Measurements from ENCODE around the gene C1orf232. TPM values are rescaled to one million over a fixed set of nuclear protein-coding genes. Genes with fewer than 3 reads are reported as not detected.

Gene C1orf232
- total and polyA plus RNA-seq, 2 of the 13 experiments (the other 11 are each of a cell fraction or from before 2014, with no cell fraction given) = not detected

DNA sequence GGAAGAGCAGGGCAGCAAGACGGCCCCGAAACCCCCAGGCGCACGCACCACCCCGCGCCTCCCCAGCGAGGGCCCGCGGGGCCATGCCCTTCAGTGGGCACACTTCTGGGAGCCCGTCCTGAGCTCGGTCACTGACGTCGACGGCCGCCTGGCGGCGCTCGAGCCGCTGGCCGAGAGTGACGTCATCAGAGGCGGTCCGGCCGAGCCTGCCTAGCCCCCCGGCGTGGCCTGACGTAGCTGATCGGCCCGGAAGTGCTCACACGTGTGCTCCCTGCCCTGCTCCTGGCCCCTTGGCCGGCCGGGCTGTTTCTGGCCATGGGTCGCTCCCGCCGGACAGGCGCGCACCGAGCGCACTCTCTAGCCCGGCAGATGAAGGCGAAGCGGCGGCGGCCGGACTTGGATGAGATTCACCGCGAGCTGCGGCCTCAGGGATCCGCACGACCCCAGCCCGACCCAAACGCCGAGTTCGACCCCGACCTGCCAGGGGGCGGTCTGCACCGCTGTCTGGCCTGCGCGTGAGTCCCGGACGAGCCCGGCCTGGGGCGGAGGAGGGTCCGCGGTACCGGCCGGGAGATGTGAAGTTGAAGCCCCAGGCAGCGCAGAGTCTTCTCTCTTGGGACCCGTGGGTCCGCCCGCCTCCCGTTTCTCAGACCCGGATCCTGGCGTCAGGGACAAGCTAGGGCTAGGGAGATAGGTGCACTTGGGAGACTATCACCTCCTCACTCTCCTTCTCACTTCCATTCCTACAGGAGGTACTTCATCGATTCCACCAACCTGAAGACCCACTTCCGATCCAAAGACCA, 1.1 kb upstream of the C1orf232 start, which contains the start of gene ZNF593 (continued):
- TF ChIP-seq, protein P1, sequence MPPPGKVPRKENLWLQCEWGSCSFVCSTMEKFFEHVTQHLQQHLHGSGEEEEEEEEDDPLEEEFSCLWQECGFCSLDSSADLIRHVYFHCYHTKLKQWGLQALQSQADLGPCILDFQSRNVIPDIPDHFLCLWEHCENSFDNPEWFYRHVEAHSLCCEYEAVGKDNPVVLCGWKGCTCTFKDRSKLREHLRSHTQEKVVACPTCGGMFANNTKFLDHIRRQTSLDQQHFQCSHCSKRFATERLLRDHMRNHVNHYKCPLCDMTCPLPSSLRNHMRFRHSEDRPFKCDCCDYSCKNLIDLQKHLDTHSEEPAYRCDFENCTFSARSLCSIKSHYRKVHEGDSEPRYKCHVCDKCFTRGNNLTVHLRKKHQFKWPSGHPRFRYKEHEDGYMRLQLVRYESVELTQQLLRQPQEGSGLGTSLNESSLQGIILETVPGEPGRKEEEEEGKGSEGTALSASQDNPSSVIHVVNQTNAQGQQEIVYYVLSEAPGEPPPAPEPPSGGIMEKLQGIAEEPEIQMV (CRISPR knock-in tag; IDR thresholded peaks at IDR 0.05; ENCODE audit: low read depth) = peak; percentile 74; the same call in 1 of the 2 replicates
- TF ChIP-seq ZNF367 (CRISPR knock-in tag; IDR thresholded peaks at IDR 0.05; ENCODE audit: borderline replicate concordance) = 0 out of 2 replicates have a peak, but pooled peaks have one; percentile 65
- TF ChIP-seq, protein P2, sequence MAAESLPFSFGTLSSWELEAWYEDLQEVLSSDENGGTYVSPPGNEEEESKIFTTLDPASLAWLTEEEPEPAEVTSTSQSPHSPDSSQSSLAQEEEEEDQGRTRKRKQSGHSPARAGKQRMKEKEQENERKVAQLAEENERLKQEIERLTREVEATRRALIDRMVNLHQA (CRISPR knock-in tag; IDR thresholded peaks at IDR 0.05) = no peak
- TF ChIP-seq ZNF234 (CRISPR knock-in tag; conservative IDR thresholded peaks at IDR 0.05) = no peak
- no peak for TF ChIP-seq KAT2B (IDR thresholded peaks at IDR 0.05; ENCODE audit: borderline replicate concordance, low read depth, low read length)
- 0 out of 2 replicates have a peak, but pooled peaks have one; percentile 66 for TF ChIP-seq RELA (CRISPR knock-in tag; IDR thresholded peaks at IDR 0.05)
- no peak for TF ChIP-seq TRIM24 (CRISPR knock-in tag; IDR thresholded peaks at IDR 0.05)
- TF ChIP-seq, protein P3, sequence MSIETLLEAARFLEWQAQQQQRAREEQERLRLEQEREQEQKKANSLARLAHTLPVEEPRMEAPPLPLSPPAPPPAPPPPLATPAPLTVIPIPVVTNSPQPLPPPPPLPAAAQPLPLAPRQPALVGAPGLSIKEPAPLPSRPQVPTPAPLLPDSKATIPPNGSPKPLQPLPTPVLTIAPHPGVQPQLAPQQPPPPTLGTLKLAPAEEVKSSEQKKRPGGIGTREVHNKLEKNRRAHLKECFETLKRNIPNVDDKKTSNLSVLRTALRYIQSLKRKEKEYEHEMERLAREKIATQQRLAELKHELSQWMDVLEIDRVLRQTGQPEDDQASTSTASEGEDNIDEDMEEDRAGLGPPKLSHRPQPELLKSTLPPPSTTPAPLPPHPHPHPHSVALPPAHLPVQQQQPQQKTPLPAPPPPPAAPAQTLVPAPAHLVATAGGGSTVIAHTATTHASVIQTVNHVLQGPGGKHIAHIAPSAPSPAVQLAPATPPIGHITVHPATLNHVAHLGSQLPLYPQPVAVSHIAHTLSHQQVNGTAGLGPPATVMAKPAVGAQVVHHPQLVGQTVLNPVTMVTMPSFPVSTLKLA (IDR thresholded peaks at IDR 0.05) = peak; percentile 64; the same call in 1 of the 2 replicates
- peak; percentile 77; the same call in 1 of the 2 replicates for TF ChIP-seq MEIS2 (CRISPR knock-in tag; IDR thresholded peaks at IDR 0.05)
- TF ChIP-seq BRCA1 (CRISPR knock-in tag; IDR thresholded peaks at IDR 0.05) = peak; percentile 80
- TF ChIP-seq, protein P4, sequence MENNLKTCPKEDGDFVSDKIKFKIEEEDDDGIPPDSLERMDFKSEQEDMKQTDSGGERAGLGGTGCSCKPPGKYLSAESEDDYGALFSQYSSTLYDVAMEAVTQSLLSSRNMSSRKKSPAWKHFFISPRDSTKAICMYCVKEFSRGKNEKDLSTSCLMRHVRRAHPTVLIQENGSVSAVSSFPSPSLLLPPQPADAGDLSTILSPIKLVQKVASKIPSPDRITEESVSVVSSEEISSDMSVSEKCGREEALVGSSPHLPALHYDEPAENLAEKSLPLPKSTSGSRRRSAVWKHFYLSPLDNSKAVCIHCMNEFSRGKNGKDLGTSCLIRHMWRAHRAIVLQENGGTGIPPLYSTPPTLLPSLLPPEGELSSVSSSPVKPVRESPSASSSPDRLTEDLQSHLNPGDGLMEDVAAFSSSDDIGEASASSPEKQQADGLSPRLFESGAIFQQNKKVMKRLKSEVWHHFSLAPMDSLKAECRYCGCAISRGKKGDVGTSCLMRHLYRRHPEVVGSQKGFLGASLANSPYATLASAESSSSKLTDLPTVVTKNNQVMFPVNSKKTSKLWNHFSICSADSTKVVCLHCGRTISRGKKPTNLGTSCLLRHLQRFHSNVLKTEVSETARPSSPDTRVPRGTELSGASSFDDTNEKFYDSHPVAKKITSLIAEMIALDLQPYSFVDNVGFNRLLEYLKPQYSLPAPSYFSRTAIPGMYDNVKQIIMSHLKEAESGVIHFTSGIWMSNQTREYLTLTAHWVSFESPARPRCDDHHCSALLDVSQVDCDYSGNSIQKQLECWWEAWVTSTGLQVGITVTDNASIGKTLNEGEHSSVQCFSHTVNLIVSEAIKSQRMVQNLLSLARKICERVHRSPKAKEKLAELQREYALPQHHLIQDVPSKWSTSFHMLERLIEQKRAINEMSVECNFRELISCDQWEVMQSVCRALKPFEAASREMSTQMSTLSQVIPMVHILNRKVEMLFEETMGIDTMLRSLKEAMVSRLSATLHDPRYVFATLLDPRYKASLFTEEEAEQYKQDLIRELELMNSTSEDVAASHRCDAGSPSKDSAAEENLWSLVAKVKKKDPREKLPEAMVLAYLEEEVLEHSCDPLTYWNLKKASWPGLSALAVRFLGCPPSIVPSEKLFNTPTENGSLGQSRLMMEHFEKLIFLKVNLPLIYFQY (CRISPR knock-in tag; IDR thresholded peaks at IDR 0.05; ENCODE audit: borderline replicate concordance) = peak; percentile 79; the same call in 1 of the 2 replicates
- TF ChIP-seq ATF7-NPFF (CRISPR knock-in tag; IDR thresholded peaks at IDR 0.05; ENCODE audit: low read depth) = peak; percentile 89
- no peak for TF ChIP-seq FOXP1 (IDR thresholded peaks at IDR 0.05)
- TF ChIP-seq FOXP1 (CRISPR knock-in tag; IDR thresholded peaks at IDR 0.05) = no peak
- TF ChIP-seq, protein P5, sequence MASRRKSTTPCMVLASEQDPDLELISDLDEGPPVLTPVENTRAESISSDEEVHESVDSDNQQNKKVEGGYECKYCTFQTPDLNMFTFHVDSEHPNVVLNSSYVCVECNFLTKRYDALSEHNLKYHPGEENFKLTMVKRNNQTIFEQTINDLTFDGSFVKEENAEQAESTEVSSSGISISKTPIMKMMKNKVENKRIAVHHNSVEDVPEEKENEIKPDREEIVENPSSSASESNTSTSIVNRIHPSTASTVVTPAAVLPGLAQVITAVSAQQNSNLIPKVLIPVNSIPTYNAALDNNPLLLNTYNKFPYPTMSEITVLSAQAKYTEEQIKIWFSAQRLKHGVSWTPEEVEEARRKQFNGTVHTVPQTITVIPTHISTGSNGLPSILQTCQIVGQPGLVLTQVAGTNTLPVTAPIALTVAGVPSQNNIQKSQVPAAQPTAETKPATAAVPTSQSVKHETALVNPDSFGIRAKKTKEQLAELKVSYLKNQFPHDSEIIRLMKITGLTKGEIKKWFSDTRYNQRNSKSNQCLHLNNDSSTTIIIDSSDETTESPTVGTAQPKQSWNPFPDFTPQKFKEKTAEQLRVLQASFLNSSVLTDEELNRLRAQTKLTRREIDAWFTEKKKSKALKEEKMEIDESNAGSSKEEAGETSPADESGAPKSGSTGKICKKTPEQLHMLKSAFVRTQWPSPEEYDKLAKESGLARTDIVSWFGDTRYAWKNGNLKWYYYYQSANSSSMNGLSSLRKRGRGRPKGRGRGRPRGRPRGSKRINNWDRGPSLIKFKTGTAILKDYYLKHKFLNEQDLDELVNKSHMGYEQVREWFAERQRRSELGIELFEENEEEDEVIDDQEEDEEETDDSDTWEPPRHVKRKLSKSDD (CRISPR knock-in tag; IDR thresholded peaks at IDR 0.05; ENCODE audit: low read depth) = peak; percentile 98

All from HepG2 (cell line).